Tibial artery (tissue), 4 donors: ENCODE data around the gene CDH18.

Source experiments
- DNase-seq, 2 donors: peaks; one replicate each; pipeline ENCODE4 v3.0.0-alpha.2; 2019
- H3K27ac ChIP-seq, 2 donors: fragments of 200-600 bp; sonication (generic) in 1 of 2; 1 replicate in 1 of 2; 2 replicates in 1 of 2; pipeline ENCODE4 v1.5.1; 2018 to 2019; ENCODE audit warnings: mild to moderate bottlenecking in 1 of 2
- H3K27me3 ChIP-seq, 2 donors: fragments of 200-600 bp; sonication (generic) in 1 of 2; one replicate each; pipeline versions ENCODE4 v1.5.1 to v1.6.0; 2016 to 2019
- H3K36me3 ChIP-seq, 3 donors: fragments of 200-600 bp; sonication (generic) in 2 of 3; one replicate each; pipeline ENCODE4 v1.5.1; 2016 to 2019; ENCODE audit warnings: mild to moderate bottlenecking in 2 of 3
- H3K4me1 ChIP-seq, 4 donors: fragments of 200-600 bp; sonication (generic) in 2 of 4; 1 replicate in 3 of 4; 2 replicates in 1 of 4; pipeline ENCODE4 v1.5.1; 2016 to 2019
- H3K4me3 ChIP-seq, 2 donors: fragments of 200-600 bp; sonication (generic) in 1 of 2; 1 replicate in 1 of 2; 2 replicates in 1 of 2; pipeline ENCODE4 v1.5.1; 2018 to 2019; ENCODE audit warnings: mild to moderate bottlenecking in 2 of 2
- H3K9me3 ChIP-seq, 3 donors: fragments of 200-600 bp; sonication (generic) in 1 of 3; one replicate each; pipeline ENCODE4 v1.5.1; 2016 to 2019
- CTCF ChIP-seq, 2 experiments: fragments of 200-600 bp in 1 of 2; fragments of 450-650 bp in 1 of 2; IDR thresholded peaks; one replicate each; pipeline ENCODE4 v1.5.1; 2017 to 2019; ENCODE audit warnings: antibody characterized with exemption in 2 of 2, mild to moderate bottlenecking in 1 of 2, moderate library complexity in 1 of 2
- intact Hi-C: fragments of 100-400 bp; cut with DNase I; formaldehyde crosslinking; loops from one replicate; pipeline ENCODE4 v1.15.0; 2023; ENCODE audit warnings: low total_unique reads

The CDH18 gene

DNA sequence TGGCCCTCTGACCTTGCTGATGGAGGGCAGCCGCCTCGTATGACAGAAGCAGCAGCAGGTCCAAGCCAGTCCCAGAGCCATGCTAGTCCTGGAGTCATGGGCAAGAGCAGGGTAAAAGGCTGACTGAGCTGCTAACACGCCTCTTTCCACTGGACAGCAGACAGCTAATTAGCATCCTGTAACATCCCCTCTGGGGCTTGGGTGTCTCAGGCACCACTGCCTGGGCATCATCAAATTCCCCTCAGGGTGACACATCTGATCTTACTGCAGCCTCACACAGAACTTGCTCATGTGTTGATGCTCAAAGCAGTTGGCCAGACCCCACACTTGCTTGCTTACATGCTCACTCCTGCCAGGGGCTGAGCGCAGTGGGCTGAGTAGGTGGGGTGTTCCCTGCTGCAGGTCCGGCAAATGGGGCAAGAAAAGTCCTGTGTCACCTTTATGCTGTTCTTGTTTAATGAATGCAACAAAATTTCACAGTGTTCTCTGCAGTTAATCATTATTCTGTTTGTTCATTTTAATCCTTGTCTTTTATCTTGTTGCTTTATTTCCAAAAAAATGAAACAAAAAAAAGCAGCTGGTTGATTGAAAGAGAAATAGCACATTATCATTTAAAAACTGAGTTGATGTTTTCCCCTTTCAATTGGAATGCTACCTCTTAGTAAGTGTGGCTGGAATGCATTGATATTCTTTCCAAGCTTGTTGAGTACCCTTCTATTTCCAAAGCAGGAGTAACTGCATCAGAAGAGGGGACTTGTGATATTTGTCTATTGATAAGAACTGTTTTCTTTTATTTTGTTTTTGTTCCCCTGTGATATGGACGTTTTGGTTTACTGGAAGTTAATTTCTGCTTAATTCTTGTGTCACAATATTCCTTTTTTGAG, 254.1 kb downstream of the CDH18 start:
- Histone ChIP-seq H3K27me3 (no peaks in the 10 kb centered on the region), H3K9me3 (no peaks in the 10 kb centered on the region), H3K27ac (no peak overlapping the region), H3K4me1 (no peaks in the 10 kb centered on the region), H3K4me3 (no peak overlapping the region), H3K36me3 (no peaks in the 10 kb centered on the region)
- no peak for DNase-seq
- TF ChIP-seq CTCF (IDR thresholded peaks at IDR 0.05): no peak
- intact Hi-C loops: no loop called here

DNA sequence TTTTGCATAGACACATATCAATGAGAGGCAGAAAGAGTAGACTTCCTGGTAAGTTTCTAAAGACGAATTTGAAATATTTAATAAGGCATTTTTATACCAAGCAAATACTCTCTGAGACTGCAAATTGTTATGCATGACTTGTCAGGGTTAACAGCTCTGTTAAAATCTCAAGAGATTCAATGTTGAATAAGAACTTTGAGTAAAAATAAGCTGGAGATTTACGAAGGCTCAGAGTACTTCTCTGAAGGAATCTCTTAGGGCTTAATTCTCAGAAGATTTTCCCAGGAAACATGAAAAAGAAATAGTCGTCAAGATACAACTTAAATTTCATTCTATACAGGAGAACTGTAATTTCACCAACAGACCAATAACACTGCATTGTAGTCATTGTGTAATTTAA, 259.4 kb downstream of the CDH18 start:
- no peaks in the 10 kb centered on the region for H3K4me1 ChIP-seq
- H3K27me3 ChIP-seq: no peaks in the 10 kb centered on the region
- H3K4me3 ChIP-seq: no peak overlapping the region
- no peak overlapping the region for H3K27ac ChIP-seq
- DNase-seq: no peak
- no peaks in the 10 kb centered on the region for H3K36me3 ChIP-seq
- TF ChIP-seq CTCF (IDR thresholded peaks at IDR 0.05): no peak
- intact Hi-C loops: no loop called here
- H3K9me3 ChIP-seq: no peaks in the 10 kb centered on the region

GRCh38 chr5:19719109-19719508, 268.9 kb downstream of the CDH18 start:
- Histone ChIP-seq H3K4me3 (no peak overlapping the region), H3K36me3 (no peaks in the 10 kb centered on the region), H3K27me3 (no peaks in the 10 kb centered on the region), H3K27ac (no peak overlapping the region), H3K4me1 (no peaks in the 10 kb centered on the region), H3K9me3 (no peaks in the 10 kb centered on the region)
- DNase-seq: no peak
- no peak for TF ChIP-seq CTCF (IDR thresholded peaks at IDR 0.05)
- intact Hi-C loops: no loop called here

GRCh38 chr5:19713740-19714139, 274.3 kb downstream of the CDH18 start:
- Histone ChIP-seq H3K36me3 (no peaks in the 10 kb centered on the region), H3K27ac (no peak overlapping the region), H3K4me1 (no peaks in the 10 kb centered on the region), H3K9me3 (no peaks in the 10 kb centered on the region), H3K4me3 (no peak overlapping the region), H3K27me3 (no peaks in the 10 kb centered on the region)
- intact Hi-C loops: no loop called here
- DNase-seq: no peak
- TF ChIP-seq CTCF (IDR thresholded peaks at IDR 0.05): no peak

DNA sequence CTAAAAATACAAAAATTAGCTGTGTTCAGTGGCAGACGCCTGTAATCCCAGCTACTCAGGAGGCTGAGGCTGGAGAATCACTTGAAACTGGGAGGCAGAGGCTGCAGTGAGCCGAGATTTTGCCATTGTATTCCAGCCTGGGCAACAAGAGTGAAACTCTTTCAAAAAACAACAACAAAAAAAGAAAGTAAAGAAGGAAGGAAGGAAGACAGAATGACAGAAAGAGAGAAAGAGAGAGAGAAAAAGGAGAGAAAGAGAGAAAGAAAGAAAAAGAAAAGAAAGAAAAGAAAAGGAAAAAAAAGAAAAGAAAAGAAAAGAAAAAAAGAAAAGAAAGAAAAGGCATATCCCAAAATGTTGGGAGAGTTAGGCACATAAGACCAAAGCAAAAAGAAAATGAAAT, 278.6 kb downstream of the CDH18 start:
- no peak overlapping the region for H3K4me3 ChIP-seq
- no peaks in the 10 kb centered on the region for H3K27me3 ChIP-seq
- TF ChIP-seq CTCF (IDR thresholded peaks at IDR 0.05): no peak
- no peaks in the 10 kb centered on the region for H3K36me3 ChIP-seq
- no peaks in the 10 kb centered on the region for H3K4me1 ChIP-seq
- no peak for DNase-seq
- intact Hi-C loops: no loop called here
- no peaks in the 10 kb centered on the region for H3K9me3 ChIP-seq
- H3K27ac ChIP-seq: no peak overlapping the region
